ENCODE measurements around the gene LTN1.

LTN1 gene

GRCh38 chr21:28883931-28884330, 108.7 kb downstream of the LTN1 start:
- DNase-seq (ENCODE audit: low read depth, low spot score), result no peak

GRCh38 chr21:28882345-28882744, 110.3 kb downstream of the LTN1 start:
- DNase-seq (ENCODE audit: low read depth, low spot score), result no peak
